CD4-positive, alpha-beta T cell (primary cell): Measurements from ENCODE around the gene SLC24A3. TPM values are rescaled to one million over a fixed set of nuclear protein-coding genes. Genes with fewer than 3 reads are reported as not detected.

Source experiments
- ATAC-seq: fragments of 200-7000 bp; cut with Tn5 transposase; one replicate; pipeline ENCODE4 v1.10.0; 2022; ENCODE audit warnings: mild to moderate bottlenecking; ENCODE audit not compliant: poor library complexity
- CTCF ChIA-PET: fragments of 350-600 bp; sonication (Branson Sonifier 250); formaldehyde crosslinking; loops from one replicate; lab custom pipeline; 2021; ENCODE audit warnings: antibody characterized with exemption, inconsistent platforms; lab: Charles Lee
- POLR2A ChIA-PET: fragments of 350-600 bp; sonication (Branson Sonifier 250); formaldehyde crosslinking; loops from one replicate; lab custom pipeline; 2021; ENCODE audit warnings: antibody characterized with exemption, inconsistent platforms; lab: Charles Lee
- DNase-seq, 14 experiments: peaks; one replicate each; pipeline ENCODE4 v3.0.0-alpha.2; 2013 to 2020; ENCODE audit warnings: mixed read lengths in 2 of 14
- H3K27ac ChIP-seq, 2 donors: one replicate each; pipeline versions ENCODE4 v1.5.1 to v1.7.0; 2013; ENCODE audit warnings: low read length in 2 of 2, low read depth in 1 of 2, mild to moderate bottlenecking in 1 of 2
- H3K27me3 ChIP-seq, 2 experiments: 1 replicate in 1 of 2; 2 replicates in 1 of 2; pipeline versions ENCODE4 v1.6.1 to v1.7.0; 2013; ENCODE audit warnings: low read length in 2 of 2, control low read depth in 1 of 2, mild to moderate bottlenecking in 1 of 2, moderate library complexity in 1 of 2; ENCODE audit not compliant: insufficient read depth in 2 of 2, control insufficient read depth in 1 of 2
- H3K36me3 ChIP-seq: one replicate; pipeline ENCODE4 v1.6.1; 2013; ENCODE audit warnings: low read length, control low read depth; ENCODE audit not compliant: insufficient read depth
- H3K4me1 ChIP-seq: one replicate; pipeline ENCODE4 v1.6.1; 2013; ENCODE audit warnings: low read length, control low read depth; ENCODE audit not compliant: insufficient read depth
- H3K4me3 ChIP-seq: one replicate; pipeline ENCODE4 v1.5.1; 2013; ENCODE audit warnings: mild to moderate bottlenecking, low read length, moderate library complexity
- H3K9me3 ChIP-seq, 2 experiments: 1 replicate in 1 of 2; 2 replicates in 1 of 2; pipeline versions ENCODE4 v1.6.1 to v1.7.0; 2013; ENCODE audit warnings: low read length in 2 of 2, mild to moderate bottlenecking in 2 of 2, control low read depth in 1 of 2, moderate library complexity in 1 of 2; ENCODE audit not compliant: control insufficient read depth in 1 of 2, insufficient read depth in 1 of 2
- H3K27ac Mint-ChIP-seq: one replicate; pipeline ENCODE4 v1.8.0; 2020; ENCODE audit warnings: mixed read lengths
- H3K27me3 Mint-ChIP-seq: one replicate; pipeline ENCODE4 v1.8.0; 2021; ENCODE audit warnings: mixed read lengths
- H3K36me3 Mint-ChIP-seq: one replicate; pipeline ENCODE4 v1.8.0; 2021; ENCODE audit warnings: low read depth, mixed read lengths
- H3K4me1 Mint-ChIP-seq: one replicate; pipeline ENCODE4 v1.8.0; 2021; ENCODE audit warnings: low read depth, mixed read lengths
- H3K4me3 Mint-ChIP-seq: one replicate; pipeline ENCODE4 v1.8.0; 2020; ENCODE audit warnings: mild to moderate bottlenecking, mixed read lengths
- H3K9me3 Mint-ChIP-seq: one replicate; pipeline ENCODE4 v1.8.0; 2020; ENCODE audit warnings: mixed read lengths
- CTCF ChIP-seq: fragments of 200-600 bp; IDR thresholded peaks from one replicate; pipeline ENCODE4 v1.8.0; 2022; ENCODE audit warnings: antibody characterized with exemption, mild to moderate bottlenecking
- intact Hi-C, 2 experiments: fragments of 100-400 bp; cut with DNase I in 1 of 2; cut with micrococcal nuclease in 1 of 2; formaldehyde crosslinking; loops; one replicate each; pipeline versions ENCODE4 v1.15.1 to v1.9.0; 2023 to 2025; cut with DNase I, micrococcal nuclease
- total RNA-seq, 174 experiments: library from RNA in 2 of 174; stranded (reverse) in 2 of 174; gene quantifications; one replicate each; pipeline ENCODE4 v1.2.3 and lab custom pipeline; 2021 to 2026

SLC24A3 gene
- total RNA-seq, 2 experiments from 2014 or later, result not detected

GRCh38 chr20:19659448-19659847, 447.0 kb downstream of the SLC24A3 start:
- H3K27me3 ChIP-seq, result peaks cover 0 to 4% of the 10 kb centered on the region in 2 experiments
- H3K27ac ChIP-seq, result no peak overlapping the region
- ATAC-seq, result no peak
- peaks cover 56% of the 10 kb centered on the region for H3K27me3 Mint-ChIP-seq
- ChIA-PET POLR2A (no interaction called here), CTCF (no interaction called here)
- no peak for DNase-seq
- intact Hi-C loops, result loop anchor here in 1 of 2 experiments (5.0 kb wide), 1 partner anchor 452 kb away; no protein-coding TSS in a partner anchor
- H3K4me3 ChIP-seq, result no peak overlapping the region
- no peak overlapping the region for H3K27ac Mint-ChIP-seq
- H3K9me3 Mint-ChIP-seq, result no peaks in the 10 kb centered on the region
- H3K9me3 ChIP-seq, result no peaks in the 10 kb centered on the region
- no peak for TF ChIP-seq CTCF
- no peak overlapping the region for H3K4me3 Mint-ChIP-seq
- H3K36me3 Mint-ChIP-seq, result no peaks in the 10 kb centered on the region
- no peaks in the 10 kb centered on the region for H3K4me1 Mint-ChIP-seq
- H3K36me3 ChIP-seq, result no peaks in the 10 kb centered on the region
- no peaks in the 10 kb centered on the region for H3K4me1 ChIP-seq

GRCh38 chr20:19660808-19661378, 448.5 kb downstream of the SLC24A3 start:
- no peak overlapping the region for H3K27ac Mint-ChIP-seq
- CTCF ChIA-PET, result no interaction called here
- intact Hi-C loops, result no loop called here

GRCh38 chr20:19661717-19662636, 449.5 kb downstream of the SLC24A3 start:
- no peaks in the 10 kb centered on the region for H3K9me3 Mint-ChIP-seq
- peaks cover 44% of the 10 kb centered on the region for H3K27me3 Mint-ChIP-seq
- Histone ChIP-seq H3K36me3 (no peaks in the 10 kb centered on the region), H3K27me3 (peaks cover 0 to 4% of the 10 kb centered on the region in 2 experiments), H3K4me3 (no peak overlapping the region), H3K9me3 (no peaks in the 10 kb centered on the region), H3K4me1 (no peaks in the 10 kb centered on the region), H3K27ac (no peak overlapping the region)
- ATAC-seq, result no peak
- no peaks in the 10 kb centered on the region for H3K4me1 Mint-ChIP-seq
- peak in 10 of 14 experiments; percentile 2 to 64 (median 12) for DNase-seq
- CTCF ChIA-PET, result no interaction called here
- POLR2A ChIA-PET, result no interaction called here
- intact Hi-C loops, result loop anchor here in 1 of 2 experiments (2.0 kb wide), 2 partner anchors 1029 to 1249 kb away; no protein-coding TSS in a partner anchor
- TF ChIP-seq CTCF, result peak; percentile 70
- no peak overlapping the region for H3K4me3 Mint-ChIP-seq
- H3K36me3 Mint-ChIP-seq, result no peaks in the 10 kb centered on the region
- H3K27ac Mint-ChIP-seq, result no peak overlapping the region

More at GRCh38 chr20:19660808-19661378, 448.5 kb downstream of the SLC24A3 start:
- no peak for ATAC-seq
- peaks cover 0 to 4% of the 10 kb centered on the region in 2 experiments for H3K27me3 ChIP-seq
- TF ChIP-seq CTCF, result no peak
- Mint-ChIP-seq H3K4me1 (no peaks in the 10 kb centered on the region), H3K36me3 (no peaks in the 10 kb centered on the region), H3K9me3 (no peaks in the 10 kb centered on the region), H3K27me3 (peaks cover 48% of the 10 kb centered on the region), H3K4me3 (no peak overlapping the region)
- H3K4me3 ChIP-seq, result no peak overlapping the region
- H3K9me3 ChIP-seq, result no peaks in the 10 kb centered on the region
- H3K4me1 ChIP-seq, result no peaks in the 10 kb centered on the region
- no peak for DNase-seq
- H3K27ac ChIP-seq, result no peak overlapping the region
- POLR2A ChIA-PET, result no interaction called here
- H3K36me3 ChIP-seq, result no peaks in the 10 kb centered on the region
